MM.1S (cell line): ENCODE results near the gene ULK2.

Source experiments
- DNase-seq: peaks from one replicate; pipeline ENCODE4 v3.0.0-alpha.2; 2015
- H2AFZ ChIP-seq: fragments of 300-600 bp; sonication (generic); 2 replicates; pipeline ENCODE4 v1.6.0; 2016; ENCODE audit warnings: antibody characterized with exemption, low read length
- H3F3A ChIP-seq: fragments of 300-600 bp; sonication (generic); 2 replicates; pipeline ENCODE4 v1.6.1; 2016; ENCODE audit warnings: mild to moderate bottlenecking, antibody characterized with exemption, low read length, moderate library complexity, mixed read lengths; ENCODE audit not compliant: insufficient read depth
- H3K27ac ChIP-seq: fragments of 300-600 bp; sonication (generic); 2 replicates; pipeline ENCODE4 v1.5.1; 2016; ENCODE audit warnings: mild to moderate bottlenecking, low read length
- H3K27me3 ChIP-seq: fragments of 300-600 bp; sonication (generic); replicated peaks from 2 replicates; pipeline ENCODE4 v1.6.0; 2016; ENCODE audit warnings: low read length; ENCODE audit not compliant: insufficient read depth
- H3K36me3 ChIP-seq: fragments of 300-600 bp; sonication (generic); replicated peaks from 2 replicates; pipeline ENCODE4 v1.6.1; 2016; ENCODE audit warnings: mild to moderate bottlenecking, low read length, mixed read lengths; ENCODE audit not compliant: insufficient read depth
- H3K4me1 ChIP-seq: fragments of 300-600 bp; sonication (generic); 2 replicates; pipeline ENCODE4 v1.6.1; 2016; ENCODE audit warnings: low read length, mixed read lengths
- H3K4me2 ChIP-seq: fragments of 300-600 bp; sonication (generic); 2 replicates; pipeline ENCODE4 v1.6.0; 2016; ENCODE audit warnings: low read depth, low read length
- H3K4me3 ChIP-seq: fragments of 300-600 bp; sonication (generic); 2 replicates; pipeline ENCODE4 v1.5.1; 2016; ENCODE audit warnings: low read length, mixed read lengths
- H3K79me2 ChIP-seq: fragments of 300-600 bp; sonication (generic); 2 replicates; pipeline ENCODE4 v1.6.1; 2016; ENCODE audit warnings: mixed run types, low read length, mixed read lengths
- H3K9ac ChIP-seq: fragments of 300-600 bp; sonication (generic); 2 replicates; pipeline ENCODE4 v1.6.1; 2016; ENCODE audit warnings: low read length, mixed read lengths
- H3K9me2 ChIP-seq: fragments of 300-600 bp; sonication (generic); replicated peaks from 2 replicates; pipeline ENCODE4 v1.6.1; 2016; ENCODE audit warnings: mild to moderate bottlenecking, low read length, mixed read lengths; ENCODE audit not compliant: insufficient read depth
- H3K9me3 ChIP-seq: fragments of 300-600 bp; sonication (generic); replicated peaks from 2 replicates; pipeline ENCODE4 v1.6.1; 2016; ENCODE audit warnings: mild to moderate bottlenecking, low read length, mixed read lengths; ENCODE audit not compliant: insufficient read depth
- H4K20me1 ChIP-seq: fragments of 300-600 bp; sonication (generic); 2 replicates; pipeline ENCODE4 v1.6.1; 2016; ENCODE audit warnings: mild to moderate bottlenecking, low read length, moderate library complexity, mixed read lengths; ENCODE audit not compliant: insufficient read depth
- CTCF ChIP-seq: fragments of 300-600 bp; sonication (generic); IDR thresholded peaks from 2 replicates; pipeline ENCODE4 v1.5.1; 2016; ENCODE audit warnings: antibody characterized with exemption, low read length, mixed read lengths
- EZH2 ChIP-seq: fragments of 300-600 bp; sonication (generic); optimal IDR thresholded peaks from 2 replicates; pipeline ENCODE3; 2017; ENCODE audit warnings: low read depth, mild to moderate bottlenecking, antibody characterized with exemption, low read length, mixed read lengths
- EZH2phosphoT487 ChIP-seq: fragments of 300-600 bp; sonication (generic); IDR thresholded peaks from 2 replicates; pipeline ENCODE4 v1.6.1; 2018; ENCODE audit warnings: antibody characterized with exemption, low read length

The ULK2 gene

GRCh38 chr17:19750020-19750572 lies 117.6 kb downstream of the ULK2 start:
- Histone ChIP-seq H3K4me2 (no peak overlapping the region), H3K4me1 (no peaks in the 10 kb centered on the region), H3K79me2 (no peaks in the 10 kb centered on the region), H3K27ac (no peak overlapping the region), H3K9me3 (no peaks in the 10 kb centered on the region), H3K36me3 (no peaks in the 10 kb centered on the region), H4K20me1 (0 out of 2 replicates have a peak, but pooled peaks cover 3% of the 10 kb centered on the region), H3K9me2 (no peaks in the 10 kb centered on the region), H3F3A (no peaks in the 10 kb centered on the region), H3K9ac (no peak overlapping the region), H2AFZ (no peak overlapping the region), H3K27me3 (peaks cover 25% of the 10 kb centered on the region), H3K4me3 (no peak overlapping the region)
- no peak for DNase-seq
- no peak for TF ChIP-seq EZH2phosphoT487
- TF ChIP-seq CTCF, result no peak
- no peak for TF ChIP-seq EZH2

- no peak for DNase-seq
- H3K27me3 ChIP-seq, result peaks cover 25% of the 10 kb centered on the region
- TF ChIP-seq CTCF, result no peak
- TF ChIP-seq EZH2, result no peak
- no peak for TF ChIP-seq EZH2phosphoT487
- H4K20me1 ChIP-seq, result 0 out of 2 replicates have a peak, but pooled peaks cover 3% of the 10 kb centered on the region
- H3F3A ChIP-seq, result no peaks in the 10 kb centered on the region
- no peak overlapping the region for H3K4me3 ChIP-seq
- H3K36me3 ChIP-seq, result no peaks in the 10 kb centered on the region
- H3K79me2 ChIP-seq, result no peaks in the 10 kb centered on the region
- H3K9ac ChIP-seq, result no peak overlapping the region
- no peak overlapping the region for H3K27ac ChIP-seq
- H3K9me2 ChIP-seq, result no peaks in the 10 kb centered on the region
- no peak overlapping the region for H2AFZ ChIP-seq
- H3K9me3 ChIP-seq, result no peaks in the 10 kb centered on the region
- H3K4me2 ChIP-seq, result no peak overlapping the region
- no peaks in the 10 kb centered on the region for H3K4me1 ChIP-seq
Observed at GRCh38 chr17:19748807-19749193, 118.9 kb downstream of the ULK2 start.

- Histone ChIP-seq H2AFZ (no peak within 1 kb of the TSS), H4K20me1 (0 out of 2 replicates have a peak, but pooled peaks cover 3% of the 10 kb centered on the region), H3K9me3 (no peaks in the 10 kb centered on the region), H3K36me3 (no peaks in the 10 kb centered on the region), H3K27ac (no peak within 1 kb of the TSS), H3K4me2 (no peak within 1 kb of the TSS), H3F3A (no peaks in the 10 kb centered on the region), H3K27me3 (peaks cover 25% of the 10 kb centered on the region), H3K79me2 (no peaks in the 10 kb centered on the region), H3K4me1 (no peaks in the 10 kb centered on the region), H3K9me2 (no peaks in the 10 kb centered on the region), H3K9ac (no peak within 1 kb of the TSS), H3K4me3 (no peak within 1 kb of the TSS)
- no peak for TF ChIP-seq CTCF
- TF ChIP-seq EZH2phosphoT487, result no peak
- no peak for TF ChIP-seq EZH2
- no peak for DNase-seq
Observed at GRCh38 chr17:19747829-19748806, 119.6 kb downstream of the ULK2 start, which contains the start of gene ALDH3A1. Gene ALDH3A1, minus strand, starts transcription at chr17:19748298. Its CDS starts 3,169 bp downstream, at chr17:19745129.
